HepG2 (cell line): ENCODE measurements around the gene NSMCE4A. TPM values are rescaled to one million over a fixed set of nuclear protein-coding genes. Genes with fewer than 3 reads are reported as not detected.

ENCODE experiments used
- ATAC-seq: fragments of 200-7000 bp; cut with Tn5 transposase; 3 replicates; pipeline ENCODE4 v1.9.1; 2020; ENCODE audit warnings: mild to moderate bottlenecking, moderate library complexity
- BruUV-seq: library from RNA; stranded (reverse); fragments of 400-500 nt; replicated peaks from 2 replicates; lab custom pipeline; 2021; lab: Mats Ljungman, UMichigan
- CTCF ChIA-PET: fragments of 300-600 bp; formaldehyde crosslinking; extraction: SDS; loops from one replicate; lab custom pipeline; 2021; ENCODE audit warnings: low total read pairs, inconsistent platforms, low intra/inter-chr PET ratio; lab: Yijun Ruan, JAX
- POLR2A ChIA-PET: fragments of 350-600 bp; sonication (Branson Sonifier 250); formaldehyde crosslinking; loops from one replicate; lab custom pipeline; 2020; ENCODE audit warnings: antibody characterized with exemption, inconsistent platforms; lab: Yijun Ruan, JAX
- DNase-seq: peaks from one replicate; pipeline ENCODE4 v3.0.0-alpha.2; 2015; ENCODE audit warnings: low spot score
- FAIRE-seq: peaks from 3 replicates; lab custom pipeline; 2011; peaks lifted over from hg19 to GRCh38; lab: Jason Lieb, UNC
- H2AFZ ChIP-seq: one replicate; pipeline ENCODE4 v1.6.1; 2011; ENCODE audit warnings: low read length, inconsistent platforms
- H3K27ac ChIP-seq: fragments of 300-600 bp; 3 replicates; pipeline ENCODE4 v1.8.0; 2011; ENCODE audit warnings: mixed run types, mild to moderate bottlenecking, mixed read lengths, low read length, inconsistent platforms; ENCODE audit not compliant: insufficient read depth; ENCODE audit errors: extremely low read length
- H3K27me3 ChIP-seq, 2 experiments: fragments of 200-600 bp in 1 of 2; 2 replicates in 1 of 2; 3 replicates in 1 of 2; pipeline versions ENCODE4 v1.6.0 to v1.8.0; 2011; ENCODE audit warnings: low read length in 2 of 2, mild to moderate bottlenecking in 2 of 2, moderate library complexity in 2 of 2, inconsistent platforms in 1 of 2; ENCODE audit not compliant: insufficient read depth in 2 of 2, control insufficient read depth in 1 of 2
- H3K36me3 ChIP-seq, 2 experiments: fragments of 200-600 bp in 1 of 2; replicated peaks in 1 of 2; 2 replicates in 1 of 2; 3 replicates in 1 of 2; pipeline versions ENCODE4 v1.5.1 to v1.8.0; 2011; ENCODE audit warnings: low read length in 2 of 2, inconsistent platforms in 1 of 2; ENCODE audit not compliant: insufficient read depth in 2 of 2, control insufficient read depth in 1 of 2
- H3K4me1 ChIP-seq: 2 replicates; pipeline ENCODE4 v1.5.1; 2012; ENCODE audit warnings: low read length, inconsistent platforms; ENCODE audit not compliant: insufficient read depth
- H3K4me2 ChIP-seq: 2 replicates; pipeline ENCODE4 v1.6.0; 2011; ENCODE audit warnings: low read depth, low read length, inconsistent platforms
- H3K4me3 ChIP-seq, 3 experiments: fragments of 200-600 bp in 1 of 3; sonication (generic), shearing (Covaris generic) in 1 of 3; replicated peaks in 1 of 3; 2 replicates each; pipeline ENCODE4 v1.5.1; 2011 to 2016; ENCODE audit warnings: low read length in 3 of 3, inconsistent platforms in 2 of 3, low read depth in 2 of 3, mild to moderate bottlenecking in 2 of 3, control low read depth in 1 of 3, mixed read lengths in 1 of 3; ENCODE audit not compliant: insufficient read depth in 1 of 3
- H3K79me2 ChIP-seq: one replicate; pipeline ENCODE4 v1.6.1; 2011; ENCODE audit warnings: low read length, inconsistent platforms; ENCODE audit not compliant: insufficient read depth
- H3K9ac ChIP-seq: 2 replicates; pipeline ENCODE4 v1.6.0; 2011; ENCODE audit warnings: mild to moderate bottlenecking, low read depth, low read length, inconsistent platforms; ENCODE audit not compliant: insufficient read depth
- H3K9me3 ChIP-seq: 2 replicates; pipeline ENCODE4 v1.5.1; 2012; ENCODE audit warnings: mild to moderate bottlenecking, low read length
- H4K20me1 ChIP-seq: 2 replicates; pipeline ENCODE4 v1.6.0; 2011; ENCODE audit warnings: inconsistent platforms, mild to moderate bottlenecking, low read length, moderate library complexity; ENCODE audit not compliant: insufficient read depth
- ELF3 ChIP-seq: IDR thresholded peaks from 2 replicates; pipeline ENCODE4 v1.6.1; 2016; ENCODE audit warnings: missing genetic modification reagents, missing compliant biosample characterization
- GTF2F1 ChIP-seq: fragments of 150-350 bp; IDR thresholded peaks from 2 replicates; pipeline ENCODE4 v1.6.1; 2014; ENCODE audit warnings: low read length
- MAF1 ChIP-seq: sonication (generic); formaldehyde crosslinking; IDR thresholded peaks from 2 replicates; pipeline ENCODE4 v1.5.0; 2020; ENCODE audit warnings: missing genetic modification reagents, borderline replicate concordance
- PAWR ChIP-seq: sonication (generic); formaldehyde crosslinking; IDR thresholded peaks from 2 replicates; pipeline ENCODE4 v1.4.0; 2020; ENCODE audit warnings: missing genetic modification reagents, mild to moderate bottlenecking, borderline replicate concordance
- PHB2 ChIP-seq: fragments of 450-650 bp; IDR thresholded peaks from 2 replicates; pipeline ENCODE4 v1.6.1; 2018; ENCODE audit not compliant: partially characterized antibody
- SETDB1 ChIP-seq: sonication (generic); formaldehyde crosslinking; IDR thresholded peaks from 2 replicates; pipeline ENCODE4 v1.5.1; 2020; ENCODE audit warnings: missing genetic modification reagents, mild to moderate bottlenecking, borderline replicate concordance
- SRSF4 ChIP-seq: fragments of 200-400 bp; formaldehyde crosslinking; IDR thresholded peaks from one replicate; pipeline ENCODE4 v1.6.1; 2018; ENCODE audit warnings: mild to moderate bottlenecking, low read depth, low read length, moderate library complexity; ENCODE audit not compliant: poor library complexity, severe bottlenecking
- THAP7 ChIP-seq: sonication (generic); formaldehyde crosslinking; IDR thresholded peaks from 2 replicates; pipeline ENCODE4 v1.8.1; 2023; ENCODE audit warnings: mild to moderate bottlenecking, missing genetic modification reagents
- TIGD3 ChIP-seq: sonication (generic); formaldehyde crosslinking; IDR thresholded peaks from 2 replicates; pipeline ENCODE4 v1.5.1; 2020; ENCODE audit warnings: mild to moderate bottlenecking, missing genetic modification reagents, borderline replicate concordance
- XRCC5 ChIP-seq: fragments of 200-400 bp; formaldehyde crosslinking; optimal IDR thresholded peaks from 2 replicates; pipeline ENCODE3; 2017; ENCODE audit warnings: mild to moderate bottlenecking, low read length
- ZNF264 ChIP-seq: sonication (generic); formaldehyde crosslinking; IDR thresholded peaks from 2 replicates; pipeline ENCODE4 v1.4.0; 2020; ENCODE audit warnings: missing genetic modification reagents
- ZNF543 ChIP-seq: sonication (generic); formaldehyde crosslinking; IDR thresholded peaks from 2 replicates; pipeline ENCODE4 v1.4.0; 2020; ENCODE audit warnings: mild to moderate bottlenecking, missing genetic modification reagents
- ZNF781 ChIP-seq: sonication (generic); formaldehyde crosslinking; IDR thresholded peaks from 2 replicates; pipeline ENCODE4 v1.5.1; 2020; ENCODE audit warnings: borderline replicate concordance, mild to moderate bottlenecking, missing genetic modification reagents; ENCODE audit errors: not compliant biosample characterization
- ZSCAN9 ChIP-seq: IDR thresholded peaks from 2 replicates; pipeline ENCODE4 v1.6.1; 2016; ENCODE audit warnings: borderline replicate concordance
- WGBS: methylation state at CpG from one replicate; pipeline ENCODE4 v1.1.6; 2017; ENCODE audit warnings: low lambda C conversion rate; 5-methylcytosine and 5-hydroxymethylcytosine counted together
- in situ Hi-C: cut with HindIII; loops from 2 replicates; pipeline ENCODE4 v1.10.0; 2017; ENCODE audit warnings: low pct_unique_long_range_greater_than_20kb; ENCODE audit not compliant: extremely low pct_ligation_motif_present
- intact Hi-C: fragments of 100-400 bp; cut with micrococcal nuclease; formaldehyde crosslinking; loops from one replicate; pipeline ENCODE4 v1.10.0; 2022; ENCODE audit not compliant: unreplicated experiment
- polyA plus RNA-seq, 8 experiments: library from polyadenylated mRNA; depleted of rRNA in 3 of 8; stranded (reverse) in 7 of 8; unstranded in 1 of 8; fragments of >200 nt; fragmentation: Illumina TruSeq in 4 of 8; extraction: Trizol in 4 of 8; gene quantifications; 2 replicates each; pipeline versions ENCODE4 v1.2.1 to v1.2.3, GENCODE V29; 2011 to 2016; ENCODE audit warnings: low read depth in 4 of 8, missing spikeins in 1 of 8, mixed read lengths in 1 of 8; ENCODE audit not compliant: insufficient read depth in 1 of 8
- total RNA-seq, 5 experiments: library from RNA; depleted of rRNA; stranded (reverse); fragments of >200 nt; fragmentation: Illumina TruSeq; extraction: Trizol; gene quantifications; 2 replicates each; pipeline ENCODE4 v1.2.3, GENCODE V29; 2016; ENCODE audit warnings: low read depth in 1 of 5
- TF ChIP-seq, protein P1 (sequence below): sonication (generic); formaldehyde crosslinking; IDR thresholded peaks from 2 replicates; pipeline ENCODE4 v1.4.0; 2020; ENCODE audit warnings: mild to moderate bottlenecking, missing genetic modification reagents

The NSMCE4A gene
- total and polyA plus RNA-seq, 2 of the 13 experiments (the other 11 are each of a cell fraction or from before 2014, with no cell fraction given), result 61.1 to 91.6 TPM

- Histone ChIP-seq H3K79me2 (no peaks in the 10 kb centered on the region), H3K36me3 (peaks cover 4 to 38% of the 10 kb centered on the region in 2 experiments; a peak in 4 of 5 replicates), H2AFZ (no peak overlapping the region), H3K4me3 (no peak overlapping the region), H4K20me1 (no peaks in the 10 kb centered on the region), H3K9ac (no peak overlapping the region), H3K27ac (no peak overlapping the region), H3K9me3 (no peaks in the 10 kb centered on the region), H3K4me1 (no peaks in the 10 kb centered on the region), H3K4me2 (no peak overlapping the region), H3K27me3 (no peaks in the 10 kb centered on the region)
- POLR2A ChIA-PET, result no interaction called here
- CTCF ChIA-PET, result no interaction called here
- no TSS peak for BruUV-seq
- intact Hi-C loops (no loop called here), in situ Hi-C loops (no loop called here)
- ATAC-seq, result no peak
- 93% methylated on average over 3 of the region's 3 CpGs for WGBS
- DNase-seq, result no peak
- TF ChIP-seq ELF3, result no peak
- no peak for TF ChIP-seq MAF1 (CRISPR knock-in tag)
- TF ChIP-seq PHB2, result no peak
- TF ChIP-seq SRSF4, result no peak
- TF ChIP-seq PAWR (CRISPR knock-in tag), result no peak
- TF ChIP-seq, protein P1, sequence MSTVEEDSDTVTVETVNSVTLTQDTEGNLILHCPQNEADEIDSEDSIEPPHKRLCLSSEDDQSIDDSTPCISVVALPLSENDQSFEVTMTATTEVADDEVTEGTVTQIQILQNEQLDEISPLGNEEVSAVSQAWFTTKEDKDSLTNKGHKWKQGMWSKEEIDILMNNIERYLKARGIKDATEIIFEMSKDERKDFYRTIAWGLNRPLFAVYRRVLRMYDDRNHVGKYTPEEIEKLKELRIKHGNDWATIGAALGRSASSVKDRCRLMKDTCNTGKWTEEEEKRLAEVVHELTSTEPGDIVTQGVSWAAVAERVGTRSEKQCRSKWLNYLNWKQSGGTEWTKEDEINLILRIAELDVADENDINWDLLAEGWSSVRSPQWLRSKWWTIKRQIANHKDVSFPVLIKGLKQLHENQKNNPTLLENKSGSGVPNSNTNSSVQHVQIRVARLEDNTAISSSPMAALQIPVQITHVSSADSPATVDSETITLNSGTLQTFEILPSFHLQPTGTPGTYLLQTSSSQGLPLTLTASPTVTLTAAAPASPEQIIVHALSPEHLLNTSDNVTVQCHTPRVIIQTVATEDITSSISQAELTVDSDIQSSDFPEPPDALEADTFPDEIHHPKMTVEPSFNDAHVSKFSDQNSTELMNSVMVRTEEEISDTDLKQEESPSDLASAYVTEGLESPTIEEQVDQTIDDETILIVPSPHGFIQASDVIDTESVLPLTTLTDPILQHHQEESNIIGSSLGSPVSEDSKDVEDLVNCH (CRISPR knock-in tag), result no peak
- TF ChIP-seq THAP7 (CRISPR knock-in tag), result no peak
- no peak for TF ChIP-seq SETDB1 (CRISPR knock-in tag)
- no peak for TF ChIP-seq XRCC5
- TF ChIP-seq ZSCAN9 (CRISPR knock-in tag), result no peak
- no peak for TF ChIP-seq GTF2F1
- TF ChIP-seq TIGD3 (CRISPR knock-in tag), result no peak
- no peak for TF ChIP-seq ZNF543 (CRISPR knock-in tag)
- no peak for TF ChIP-seq ZNF264 (CRISPR knock-in tag)
- no peak for TF ChIP-seq ZNF781 (CRISPR knock-in tag)
- FAIRE-seq, result no peak
These were observed 15.3 kb downstream of the NSMCE4A start for GRCh38 chr10:121959671-121960070.
